Uterine smooth muscle cell (primary cell): ENCODE measurements around the gene TBC1D3C. TPM values are rescaled to one million over a fixed set of nuclear protein-coding genes. Genes with fewer than 3 reads are reported as not detected.

Source experiments
- total RNA-seq: library from RNA; depleted of rRNA; stranded (reverse); fragments of >200 nt; gene quantifications from 2 replicates; pipeline ENCODE4 v1.2.3, GENCODE V29; 2014

Gene TBC1D3C
- not detected in 2 replicates for total RNA-seq

DNA sequence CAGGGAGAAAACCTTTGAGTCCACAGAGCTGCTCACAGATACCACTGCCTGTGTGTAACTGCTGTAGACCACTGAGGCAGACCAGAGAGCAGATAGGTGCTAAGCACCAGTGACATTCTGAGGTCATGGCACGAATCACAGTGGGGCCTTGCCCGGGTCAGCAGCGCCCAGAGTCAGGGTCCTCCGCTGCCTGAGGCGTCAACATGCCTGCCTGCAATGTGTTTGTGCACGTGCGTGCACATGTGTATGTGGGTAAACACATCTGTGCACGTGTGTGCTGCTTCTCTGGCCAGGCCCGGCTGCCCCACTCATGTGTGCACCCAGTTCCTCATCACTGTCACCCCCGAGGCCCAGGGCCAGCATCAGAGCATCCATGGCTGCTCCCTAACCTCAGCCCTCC, at the start of gene TBC1D3C:
TSS of gene TBC1D3C (minus strand) at position 101 of the 400 bp plus-strand sequence. CDS start 1,568 bp downstream, outside the sequence.

Other genes starting within 250 kb of the TBC1D3C start
- gene TBC1D3K, start 144.2 kb downstream of the TBC1D3C start, total RNA-seq = not detected in 2 replicates
- 2.1 and 3.9 TPM in 2 replicates for gene TBC1D3L, start 79.6 kb downstream of the TBC1D3C start, total RNA-seq
- gene TBC1D3D, start 64.7 kb downstream of the TBC1D3C start, total RNA-seq = 0.12 and 0.89 TPM in 2 replicates
- gene TBC1D3E, start 59.3 kb upstream of the TBC1D3C start, total RNA-seq = 0.11 TPM in 1 of 2 replicates, not detected in the other
- gene TBC1D3, start 123.9 kb upstream of the TBC1D3C start, total RNA-seq = not detected in 2 replicates
- 30.7 and 33.0 TPM in 2 replicates for gene MRPL45, start 228.5 kb upstream of the TBC1D3C start, total RNA-seq